Osteocyte (in vitro differentiated cells): ENCODE measurements around the gene TMEM129. TPM values are rescaled to one million over a fixed set of nuclear protein-coding genes. Genes with fewer than 3 reads are reported as not detected.
"Not testable (repeated sequence)": the region's sequence is repeated elsewhere in the genome, so short reads cannot be mapped to it uniquely, and the experiment has no call there.

ENCODE experiments used
- DNase-seq: peaks from one replicate; pipeline ENCODE4 v3.0.0; 2021; ENCODE audit warnings: mixed read lengths; ENCODE audit not compliant: unreplicated experiment; ENCODE audit errors: extremely low spot score
- H3K27ac Mint-ChIP-seq: one replicate; pipeline ENCODE4 v1.8.0; 2021; ENCODE audit warnings: mild to moderate bottlenecking, mixed read lengths; ENCODE audit not compliant: unreplicated experiment
- H3K27me3 Mint-ChIP-seq: one replicate; pipeline ENCODE4 v1.8.0; 2021; ENCODE audit warnings: mixed read lengths; ENCODE audit not compliant: unreplicated experiment
- H3K36me3 Mint-ChIP-seq: one replicate; pipeline ENCODE4 v1.8.0; 2021; ENCODE audit warnings: mixed read lengths; ENCODE audit not compliant: unreplicated experiment
- H3K4me1 Mint-ChIP-seq: one replicate; pipeline ENCODE4 v1.8.0; 2021; ENCODE audit warnings: mixed read lengths; ENCODE audit not compliant: unreplicated experiment
- H3K4me3 Mint-ChIP-seq: one replicate; pipeline ENCODE4 v1.8.0; 2021; ENCODE audit warnings: mild to moderate bottlenecking, moderate library complexity, mixed read lengths; ENCODE audit not compliant: unreplicated experiment
- H3K9me3 Mint-ChIP-seq: one replicate; pipeline ENCODE4 v1.8.0; 2021; ENCODE audit warnings: mixed read lengths; ENCODE audit not compliant: unreplicated experiment
- total RNA-seq: library from RNA; stranded (reverse); gene quantifications from 2 replicates; pipeline ENCODE4 v1.2.1, GENCODE V29; 2021
- TF ChIP-seq, protein P1 (sequence below): fragments of 200-600 bp; sonication (generic); IDR thresholded peaks from 2 replicates; pipeline ENCODE4 v1.5.0; 2021; ENCODE audit warnings: antibody characterized with exemption, mild to moderate bottlenecking, moderate library complexity

The TMEM129 gene
- total RNA-seq, 1 donor from 2014 or later, result 48.8 TPM

DNA sequence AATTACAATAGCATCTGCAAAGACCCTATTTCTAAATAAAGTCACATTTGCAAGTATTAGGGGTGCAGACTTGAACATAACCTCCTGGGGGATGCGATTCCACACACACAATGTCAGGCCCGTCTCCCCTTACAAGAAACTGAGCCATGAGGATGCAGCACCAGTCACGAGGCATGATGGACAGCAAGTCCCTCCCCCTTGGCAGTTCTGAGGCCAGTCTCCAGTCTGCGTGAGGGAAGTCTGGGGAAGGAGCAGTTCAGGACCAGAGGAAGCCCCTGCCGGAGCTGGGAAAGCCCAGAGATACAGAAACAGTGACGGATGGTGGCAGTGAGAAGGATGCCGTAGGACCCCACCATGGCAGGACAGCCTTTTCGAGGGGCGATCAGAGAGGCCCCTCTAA is 46.4 kb downstream of the TMEM129 start:
- DNase-seq, result no peak

DNA sequence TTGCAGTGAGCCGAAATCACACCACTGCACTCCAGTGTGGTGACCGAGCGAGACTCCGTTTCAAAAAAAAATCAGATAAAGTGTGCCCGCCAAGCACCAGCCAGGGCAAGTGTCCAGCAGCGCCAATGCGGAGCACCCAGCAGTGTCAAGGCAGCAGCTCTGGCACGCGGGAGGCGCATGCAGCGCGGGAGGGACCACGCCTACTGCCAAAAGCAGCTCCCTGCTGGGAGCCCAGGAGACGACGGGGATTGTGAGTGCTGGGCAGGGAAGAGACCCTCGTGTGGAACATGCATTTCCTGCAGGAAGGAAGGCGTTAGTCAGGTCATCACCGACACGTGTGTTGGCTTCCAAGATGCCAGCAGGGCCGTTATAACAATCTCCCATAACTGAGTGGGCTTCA is 47.5 kb downstream of the TMEM129 start:
- H3K36me3 Mint-ChIP-seq, result no peaks in the 10 kb centered on the region
- no peaks in the 10 kb centered on the region for H3K27me3 Mint-ChIP-seq
- H3K9me3 Mint-ChIP-seq, result no peaks in the 10 kb centered on the region
- H3K4me3 Mint-ChIP-seq, result no peak overlapping the region
- no peak for DNase-seq
- no peak overlapping the region for H3K27ac Mint-ChIP-seq
- TF ChIP-seq, protein P1, sequence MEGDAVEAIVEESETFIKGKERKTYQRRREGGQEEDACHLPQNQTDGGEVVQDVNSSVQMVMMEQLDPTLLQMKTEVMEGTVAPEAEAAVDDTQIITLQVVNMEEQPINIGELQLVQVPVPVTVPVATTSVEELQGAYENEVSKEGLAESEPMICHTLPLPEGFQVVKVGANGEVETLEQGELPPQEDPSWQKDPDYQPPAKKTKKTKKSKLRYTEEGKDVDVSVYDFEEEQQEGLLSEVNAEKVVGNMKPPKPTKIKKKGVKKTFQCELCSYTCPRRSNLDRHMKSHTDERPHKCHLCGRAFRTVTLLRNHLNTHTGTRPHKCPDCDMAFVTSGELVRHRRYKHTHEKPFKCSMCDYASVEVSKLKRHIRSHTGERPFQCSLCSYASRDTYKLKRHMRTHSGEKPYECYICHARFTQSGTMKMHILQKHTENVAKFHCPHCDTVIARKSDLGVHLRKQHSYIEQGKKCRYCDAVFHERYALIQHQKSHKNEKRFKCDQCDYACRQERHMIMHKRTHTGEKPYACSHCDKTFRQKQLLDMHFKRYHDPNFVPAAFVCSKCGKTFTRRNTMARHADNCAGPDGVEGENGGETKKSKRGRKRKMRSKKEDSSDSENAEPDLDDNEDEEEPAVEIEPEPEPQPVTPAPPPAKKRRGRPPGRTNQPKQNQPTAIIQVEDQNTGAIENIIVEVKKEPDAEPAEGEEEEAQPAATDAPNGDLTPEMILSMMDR, result no peak
- peaks cover 2% of the 10 kb centered on the region for H3K4me1 Mint-ChIP-seq

More for the DNA sequence above, 46.4 kb downstream of the TMEM129 start:
- H3K9me3 Mint-ChIP-seq, result no peaks in the 10 kb centered on the region
- no peak overlapping the region for H3K4me3 Mint-ChIP-seq
- H3K27ac Mint-ChIP-seq, result no peak overlapping the region
- no peaks in the 10 kb centered on the region for H3K36me3 Mint-ChIP-seq
- no peaks in the 10 kb centered on the region for H3K27me3 Mint-ChIP-seq
- TF ChIP-seq, protein P1, result no peak
- no peaks in the 10 kb centered on the region for H3K4me1 Mint-ChIP-seq

DNA sequence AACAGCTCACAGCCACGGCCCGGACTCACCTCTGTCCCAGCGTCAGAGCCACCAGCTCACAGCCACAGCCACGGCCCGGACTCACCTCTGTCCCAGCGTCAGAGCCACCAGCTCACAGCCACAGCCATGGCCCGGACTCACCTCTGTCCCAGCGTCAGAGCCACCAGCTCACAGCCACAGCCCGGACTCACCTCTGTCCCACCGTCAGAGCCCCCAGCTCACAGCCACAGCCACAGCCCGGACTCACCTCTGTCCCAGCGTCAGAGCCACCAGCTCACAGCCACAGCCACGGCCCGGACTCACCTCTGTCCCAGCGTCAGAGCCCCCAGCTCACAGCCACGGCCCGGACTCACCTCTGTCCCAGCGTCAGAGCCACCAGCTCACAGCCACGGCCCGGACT is 50.1 kb downstream of the TMEM129 start:
- H3K27ac Mint-ChIP-seq, H3K36me3 Mint-ChIP-seq, H3K4me1 Mint-ChIP-seq, H3K27me3 Mint-ChIP-seq, DNase-seq, H3K9me3 Mint-ChIP-seq, H3K4me3 Mint-ChIP-seq: not testable (repeated sequence)

DNA sequence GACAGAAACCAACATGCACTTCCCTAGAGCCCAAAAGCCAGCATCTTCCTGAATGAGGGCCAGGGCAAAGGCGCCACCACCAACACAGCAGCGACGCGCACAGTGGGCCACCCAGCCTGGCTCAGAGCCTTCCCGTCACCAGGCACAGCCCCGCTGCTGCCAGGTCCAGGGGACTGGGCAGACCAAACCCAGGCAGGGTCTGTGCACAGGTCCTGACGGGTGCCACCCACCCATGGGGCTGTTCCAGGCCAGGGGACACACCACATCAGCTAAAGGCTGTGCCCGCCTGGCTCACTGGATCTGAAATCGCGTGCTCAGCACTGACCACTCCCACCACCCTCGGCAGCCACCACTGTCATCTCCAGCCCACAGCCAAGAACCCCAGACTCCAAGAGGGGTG is 50.8 kb downstream of the TMEM129 start:
- TF ChIP-seq, protein P1, result no peak
- H3K36me3 Mint-ChIP-seq, result no peaks in the 10 kb centered on the region
- H3K27me3 Mint-ChIP-seq, result no peaks in the 10 kb centered on the region
- H3K4me3 Mint-ChIP-seq, result no peak overlapping the region
- H3K27ac Mint-ChIP-seq, result no peak overlapping the region
- DNase-seq, result no peak
- H3K4me1 Mint-ChIP-seq, result peaks cover 5% of the 10 kb centered on the region
- H3K9me3 Mint-ChIP-seq, result no peaks in the 10 kb centered on the region

DNA sequence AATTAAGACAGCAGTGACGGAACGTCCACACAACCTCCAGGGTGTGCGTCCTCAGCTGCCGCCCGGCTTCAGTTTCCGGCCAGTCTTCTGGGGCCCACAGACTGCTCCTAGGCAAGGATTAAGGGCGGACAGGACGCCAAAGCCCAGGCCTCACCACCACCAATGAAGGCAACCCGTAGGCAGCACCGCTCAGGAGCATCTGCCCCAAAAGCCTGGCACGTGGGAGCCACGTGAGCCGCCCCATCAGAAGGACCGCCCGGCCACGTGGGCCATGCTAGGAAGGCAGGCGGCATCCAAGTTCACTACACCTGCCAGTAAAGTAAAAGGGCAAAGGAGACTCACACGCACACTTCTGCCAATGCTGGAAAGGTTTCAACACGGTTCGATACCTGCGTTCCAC is 51.3 kb downstream of the TMEM129 start:
- H3K4me1 Mint-ChIP-seq, result peaks cover 5% of the 10 kb centered on the region
- H3K9me3 Mint-ChIP-seq, result no peaks in the 10 kb centered on the region
- TF ChIP-seq, protein P1, result no peak
- H3K4me3 Mint-ChIP-seq, result no peak overlapping the region
- H3K27ac Mint-ChIP-seq, result no peak overlapping the region
- no peaks in the 10 kb centered on the region for H3K36me3 Mint-ChIP-seq
- H3K27me3 Mint-ChIP-seq, result no peaks in the 10 kb centered on the region
- DNase-seq, result no peak

DNA sequence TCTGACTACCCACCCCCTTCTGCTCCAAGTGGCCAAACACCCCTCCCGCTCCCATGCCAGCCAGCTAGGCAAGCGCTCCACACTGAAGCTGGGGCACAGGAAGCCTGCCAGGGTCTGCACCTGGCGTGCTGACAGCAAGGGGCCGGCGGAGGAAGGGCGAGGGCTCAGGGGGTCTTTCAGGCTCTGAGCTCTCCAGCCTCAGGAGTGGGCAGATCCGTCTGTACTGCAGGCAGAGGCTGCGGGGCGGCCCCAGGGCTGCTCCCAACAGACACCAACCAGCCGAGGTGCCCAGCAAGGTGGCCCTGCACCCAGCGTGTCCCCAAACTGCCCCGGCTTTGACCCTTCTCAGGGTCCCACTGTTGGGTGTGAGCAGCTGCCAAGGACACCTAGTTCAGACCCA is 51.9 kb downstream of the TMEM129 start:
- no peaks in the 10 kb centered on the region for H3K9me3 Mint-ChIP-seq
- no peaks in the 10 kb centered on the region for H3K36me3 Mint-ChIP-seq
- TF ChIP-seq, protein P1, result no peak
- peaks cover 5% of the 10 kb centered on the region for H3K4me1 Mint-ChIP-seq
- H3K4me3 Mint-ChIP-seq, result no peak overlapping the region
- no peak overlapping the region for H3K27ac Mint-ChIP-seq
- no peak for DNase-seq
- no peaks in the 10 kb centered on the region for H3K27me3 Mint-ChIP-seq
